Endothelial cell of umbilical vein (primary cell): ENCODE data around the gene ANKDD1B. TPM values are rescaled to one million over a fixed set of nuclear protein-coding genes. Genes with fewer than 3 reads are reported as not detected.

ENCODE experiments used
- BruUV-seq: library from RNA; stranded (reverse); fragments of 400-500 nt; replicated peaks from 2 replicates; lab custom pipeline; 2021; lab: Mats Ljungman, UMichigan
- CTCF ChIA-PET: fragments of 300-600, 350-600 bp; sonication (Branson Sonifier 250); formaldehyde crosslinking; loops from one replicate; lab custom pipeline; 2021; ENCODE audit warnings: antibody characterized with exemption, inconsistent platforms; lab: Charles Lee
- POLR2A ChIA-PET: fragments of 300-600, 350-600 bp; sonication (Branson Sonifier 250); formaldehyde crosslinking; loops from one replicate; lab custom pipeline; 2021; ENCODE audit warnings: antibody characterized with exemption, inconsistent platforms; lab: Charles Lee
- DNase-seq: peaks from one replicate; pipeline ENCODE4 v3.0.0-alpha.2; 2011; ENCODE audit warnings: low read depth, low spot score
- FAIRE-seq: peaks from 2 replicates; lab custom pipeline; 2011; peaks lifted over from hg19 to GRCh38; lab: Jason Lieb, UNC
- H2AFZ ChIP-seq: 2 replicates; pipeline ENCODE4 v1.6.0; 2012; ENCODE audit warnings: low read depth, low read length, control low read depth, inconsistent platforms
- H3K27ac ChIP-seq: 2 replicates; pipeline ENCODE4 v1.5.1; 2011; ENCODE audit warnings: low read depth, mild to moderate bottlenecking, control low read depth, low read length, moderate library complexity; ENCODE audit not compliant: insufficient read depth
- H3K27me3 ChIP-seq, 2 experiments: 2 replicates each; pipeline versions ENCODE4 v1.6.0 to v1.6.1; 2011; ENCODE audit warnings: low read length in 2 of 2, mixed read lengths in 1 of 2; ENCODE audit not compliant: control insufficient read depth in 2 of 2, insufficient read depth in 2 of 2
- H3K36me3 ChIP-seq, 2 experiments: 2 replicates in 1 of 2; 3 replicates in 1 of 2; pipeline ENCODE4 v1.5.1; 2011; ENCODE audit warnings: low read length in 2 of 2, mild to moderate bottlenecking in 1 of 2, moderate library complexity in 1 of 2; ENCODE audit not compliant: control insufficient read depth in 2 of 2, insufficient read depth in 2 of 2; ENCODE audit errors: extremely low read depth in 1 of 2
- H3K4me1 ChIP-seq: 3 replicates; pipeline ENCODE4 v1.5.1; 2011; ENCODE audit warnings: mild to moderate bottlenecking, low read length; ENCODE audit not compliant: control insufficient read depth, insufficient read depth; ENCODE audit errors: extremely low read depth
- H3K4me2 ChIP-seq: 2 replicates; pipeline ENCODE4 v1.6.1; 2011; ENCODE audit warnings: low read length, control low read depth, mixed read lengths; ENCODE audit not compliant: insufficient read depth
- H3K4me3 ChIP-seq, 3 experiments: fragments of 200-600 bp in 1 of 3; sonication (generic), shearing (Covaris generic) in 1 of 3; replicated peaks in 1 of 3; 2 replicates each; pipeline ENCODE4 v1.5.1; 2011 to 2016; ENCODE audit warnings: control low read depth in 3 of 3, low read length in 3 of 3, mild to moderate bottlenecking in 2 of 3, inconsistent platforms in 1 of 3, low read depth in 1 of 3, moderate library complexity in 1 of 3; ENCODE audit not compliant: insufficient read depth in 1 of 3
- H3K79me2 ChIP-seq: 2 replicates; pipeline ENCODE4 v1.6.0; 2012; ENCODE audit warnings: low read length, inconsistent platforms; ENCODE audit not compliant: control insufficient read depth, insufficient read depth
- H3K9ac ChIP-seq: replicated peaks from 2 replicates; pipeline ENCODE3; 2011; ENCODE audit warnings: low read length, control low read depth; ENCODE audit not compliant: insufficient read depth; ENCODE audit errors: extremely low read depth
- H3K9me1 ChIP-seq: replicated peaks from 3 replicates; pipeline ENCODE4 v1.6.0; 2011; ENCODE audit warnings: mild to moderate bottlenecking, low read length; ENCODE audit not compliant: control insufficient read depth, insufficient read depth; ENCODE audit errors: extremely low read depth
- H3K9me3 ChIP-seq: replicated peaks from 2 replicates; pipeline ENCODE4 v1.5.1; 2012; ENCODE audit warnings: low read length, inconsistent platforms; ENCODE audit not compliant: control insufficient read depth, insufficient read depth
- H4K20me1 ChIP-seq: replicated peaks from 2 replicates; pipeline ENCODE3; 2011; ENCODE audit warnings: mild to moderate bottlenecking, low read length; ENCODE audit not compliant: control insufficient read depth, insufficient read depth; ENCODE audit errors: extremely low read depth
- CTCF ChIP-seq, 2 donors: IDR thresholded peaks; 1 replicate in 1 of 2; 2 replicates in 1 of 2; pipeline ENCODE4 v1.5.1; 2011; ENCODE audit warnings: low read length in 2 of 2, mild to moderate bottlenecking in 2 of 2, moderate library complexity in 2 of 2, control low read depth in 1 of 2, inconsistent platforms in 1 of 2, low read depth in 1 of 2; ENCODE audit not compliant: insufficient read depth in 1 of 2; ENCODE audit errors: extremely low read depth in 1 of 2
- EZH2 ChIP-seq: IDR thresholded peaks from 2 replicates; pipeline ENCODE4 v1.6.1; 2012; ENCODE audit warnings: borderline replicate concordance, low read depth, mild to moderate bottlenecking, moderate library complexity, low read length, inconsistent platforms; ENCODE audit not compliant: severe bottlenecking
- FOS ChIP-seq: IDR thresholded peaks from 2 replicates; pipeline ENCODE4 v1.6.1; 2011; ENCODE audit warnings: mild to moderate bottlenecking, low read length, moderate library complexity, borderline replicate concordance; ENCODE audit not compliant: insufficient read depth
- GATA2 ChIP-seq: IDR thresholded peaks from 2 replicates; pipeline ENCODE4 v1.7.0; 2011; ENCODE audit warnings: low read depth, mild to moderate bottlenecking, moderate library complexity, mixed read lengths, low read length; ENCODE audit not compliant: insufficient read length, insufficient read depth
- JUN ChIP-seq: IDR thresholded peaks from 2 replicates; pipeline ENCODE4 v1.6.1; 2011; ENCODE audit warnings: borderline replicate concordance, low read depth; ENCODE audit not compliant: insufficient read length, insufficient read depth
- MAX ChIP-seq: IDR thresholded peaks from 2 replicates; pipeline ENCODE4 v1.6.1; 2011; ENCODE audit not compliant: insufficient read depth, insufficient read length
- MYC ChIP-seq: IDR thresholded peaks from one replicate; pipeline ENCODE4 v1.6.1; 2011; ENCODE audit warnings: mild to moderate bottlenecking, low read depth, low read length
- POLR2A ChIP-seq: IDR thresholded peaks from 2 replicates; pipeline ENCODE4 v1.6.1; 2012; ENCODE audit warnings: low read depth, mild to moderate bottlenecking, control low read depth, low read length
- POLR2AphosphoS5 ChIP-seq: IDR thresholded peaks from 2 replicates; pipeline ENCODE4 v1.6.1; 2012; ENCODE audit warnings: low read depth, mild to moderate bottlenecking, control low read depth, low read length, moderate library complexity; ENCODE audit not compliant: insufficient read depth
- dilution Hi-C: fragments of 300-500 bp; cut with MboI; formaldehyde crosslinking; loops from one replicate; pipeline ENCODE4 v1.15.0; 2019; ENCODE audit warnings: low sequenced_read_pairs; ENCODE audit not compliant: extremely low pct_ligation_motif_present
- intact Hi-C: fragments of 100-400 bp; cut with micrococcal nuclease; formaldehyde crosslinking; loops from one replicate; pipeline ENCODE4 v1.10.0; 2022
- polyA plus RNA-seq, 4 experiments: library from polyadenylated mRNA; depleted of rRNA in 3 of 4; stranded (reverse) in 3 of 4; unstranded in 1 of 4; fragments of >200 nt; gene quantifications; 2 replicates each; pipeline versions ENCODE4 v1.2.1 to v1.2.3, GENCODE V29; 2011 to 2012; ENCODE audit warnings: missing spikeins in 1 of 4
- total RNA-seq: library from RNA; stranded (reverse); gene quantifications from 2 replicates; pipeline ENCODE4 v1.2.3, GENCODE V29; 2021

Gene ANKDD1B
- total and polyA plus RNA-seq, 2 donors (not counting 3 experiments of a cell fraction or from before 2014, with no cell fraction given), result 0.15 to 0.71 TPM

- Histone ChIP-seq H2AFZ (no peak overlapping the region), H3K4me2 (no peak overlapping the region), H3K79me2 (no peaks in the 10 kb centered on the region), H3K4me3 (no peak overlapping the region), H3K9ac (no peak overlapping the region), H3K4me1 (peaks cover 4% of the 10 kb centered on the region), H3K9me3 (no peaks in the 10 kb centered on the region), H3K9me1 (no peaks in the 10 kb centered on the region), H3K27me3 (no peaks in the 10 kb centered on the region), H3K36me3 (peaks cover 0 to 7% of the 10 kb centered on the region in 2 experiments), H4K20me1 (no peaks in the 10 kb centered on the region), H3K27ac (no peak overlapping the region)
- intact Hi-C loops (loop anchor here (10.0 kb wide), 1 partner anchor 367 kb away; the partner anchor contains the start of gene ANKRD31), dilution Hi-C loops (no loop called here)
- BruUV-seq, result no TSS peak
- FAIRE-seq (no peak), DNase-seq (no peak)
- ChIA-PET CTCF (interaction anchor here (1.2 kb wide), 1 partner anchor 79 kb away, joined by 3 read pairs; no protein-coding TSS in a partner anchor), POLR2A (no interaction called here)
- TF ChIP-seq MYC (no peak), POLR2A (no peak), POLR2AphosphoS5 (no peak), EZH2 (no peak), FOS (no peak), JUN (no peak), CTCF (IDR thresholded peaks at IDR 0.05; ENCODE audit: extremely low read depth in 1 of 2, insufficient read depth in 1 of 2, low read depth in 1 of 2, low read length in 2 of 2) (no peak), MAX (no peak), GATA2 (no peak)
Measured at GRCh38 chr5:75601996-75602395, 9.3 kb upstream of the ANKDD1B start.
